NOMO-1 treated with dmso at 0.1 percent for 144 hours (cell line): ENCODE results near the gene SUPT3H.
"Not testable (repeated sequence)": the region's sequence is repeated elsewhere in the genome, so short reads cannot be mapped to it uniquely, and the experiment has no call there.

ENCODE experiments used
- DNase-seq: peaks from one replicate; lab custom pipeline; 2025; ENCODE audit not compliant: unreplicated experiment; lab: John Stamatoyannopoulos, UW

The SUPT3H gene

DNA sequence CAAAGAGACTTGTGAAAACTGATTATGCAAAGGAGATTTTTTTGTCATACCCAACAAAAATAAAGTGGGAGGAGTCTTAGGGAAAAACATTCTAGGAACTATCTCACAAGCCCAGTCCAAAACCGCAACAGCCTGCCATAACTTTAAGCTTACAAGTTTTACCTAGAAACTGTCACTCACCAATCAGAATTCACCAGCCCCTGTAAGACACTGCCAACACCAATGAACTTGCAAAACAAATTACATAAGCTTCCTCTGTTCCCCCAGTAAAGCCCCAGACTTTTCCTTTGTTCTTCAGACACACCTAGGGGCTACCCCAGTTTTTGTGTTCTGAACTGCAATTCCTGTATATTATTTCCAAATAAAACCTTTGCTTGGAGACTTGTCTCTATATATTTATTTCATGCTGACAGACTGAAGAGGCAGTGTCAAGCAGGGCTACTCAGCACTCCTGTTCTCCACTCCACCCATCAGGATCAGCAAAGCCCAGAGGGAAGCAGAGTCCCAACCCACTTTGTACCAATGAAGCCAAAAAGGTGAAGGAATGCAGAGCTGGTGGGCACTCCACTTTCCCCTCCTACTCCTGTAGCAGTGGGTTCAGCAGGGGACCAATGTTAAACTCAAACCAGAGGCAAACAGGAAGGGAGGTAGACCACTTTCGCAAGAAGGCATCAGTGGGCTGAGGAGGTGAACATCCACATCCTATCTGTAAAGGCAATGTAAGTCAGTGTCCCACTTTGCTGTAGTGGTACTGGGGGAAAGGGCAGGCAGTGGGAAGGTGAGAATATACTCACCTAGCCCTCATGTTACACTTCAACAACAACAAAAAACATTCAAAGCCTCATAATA, 192.1 kb downstream of the SUPT3H start:
- no peak for DNase-seq

DNA sequence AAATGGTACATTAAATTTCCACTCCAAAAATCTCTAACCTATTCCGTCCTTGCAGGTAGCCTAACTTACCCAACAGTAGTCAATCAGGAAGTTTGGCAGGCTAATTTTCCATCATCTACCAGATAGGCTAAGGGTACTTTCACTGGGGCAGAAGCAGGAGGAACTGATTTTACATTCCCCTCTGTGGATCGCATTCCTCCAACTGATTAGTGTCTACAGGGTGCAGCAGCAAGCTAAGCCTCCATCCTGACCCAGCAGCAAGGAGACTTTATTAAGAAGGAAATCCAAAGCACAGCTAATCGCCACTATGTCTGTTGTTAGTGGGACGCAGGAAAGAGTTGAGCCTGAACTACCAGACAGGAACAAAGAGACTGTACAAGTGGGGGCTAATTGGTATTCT, 192.8 kb downstream of the SUPT3H start:
- DNase-seq, result no peak

DNA sequence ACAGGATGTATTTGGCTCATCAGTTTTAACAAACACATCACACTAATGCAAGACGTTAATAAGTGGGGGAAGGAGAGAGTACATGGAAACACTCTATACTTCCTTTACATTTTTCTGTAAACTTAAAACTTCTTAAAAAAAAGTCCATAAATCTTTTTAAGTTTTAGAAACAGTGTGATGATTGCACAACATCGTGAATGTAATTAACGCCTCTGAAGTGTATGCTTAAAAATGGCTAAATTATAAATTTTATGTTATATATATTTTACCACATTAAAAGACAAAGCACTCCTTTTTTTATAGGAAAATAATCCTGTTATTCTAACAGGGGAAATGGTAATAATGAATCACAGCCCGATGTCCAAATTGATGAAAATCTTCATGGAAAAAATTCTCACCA, 193.7 kb downstream of the SUPT3H start:
- DNase-seq, result no peak

DNA sequence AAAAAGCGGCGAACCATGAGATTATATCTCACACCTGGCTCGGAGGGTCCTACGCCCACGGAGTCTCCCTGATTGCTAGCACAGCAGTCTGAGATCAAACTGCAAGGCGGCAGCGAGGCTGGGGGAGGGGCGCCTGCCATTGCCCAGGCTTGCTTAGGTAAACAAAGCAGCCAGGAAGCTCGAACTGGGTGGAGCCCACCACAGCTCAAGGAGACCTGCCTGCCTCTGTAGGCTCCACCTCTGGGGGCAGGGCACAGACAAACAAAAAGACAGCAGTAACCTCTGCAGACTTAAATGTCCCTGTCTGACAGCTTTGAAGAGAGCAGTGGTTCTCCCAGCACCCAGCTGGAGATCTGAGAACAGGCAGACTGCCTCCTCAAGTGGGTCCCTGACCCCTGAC, 201.4 kb downstream of the SUPT3H start:
- DNase-seq, result not testable (repeated sequence)

DNA sequence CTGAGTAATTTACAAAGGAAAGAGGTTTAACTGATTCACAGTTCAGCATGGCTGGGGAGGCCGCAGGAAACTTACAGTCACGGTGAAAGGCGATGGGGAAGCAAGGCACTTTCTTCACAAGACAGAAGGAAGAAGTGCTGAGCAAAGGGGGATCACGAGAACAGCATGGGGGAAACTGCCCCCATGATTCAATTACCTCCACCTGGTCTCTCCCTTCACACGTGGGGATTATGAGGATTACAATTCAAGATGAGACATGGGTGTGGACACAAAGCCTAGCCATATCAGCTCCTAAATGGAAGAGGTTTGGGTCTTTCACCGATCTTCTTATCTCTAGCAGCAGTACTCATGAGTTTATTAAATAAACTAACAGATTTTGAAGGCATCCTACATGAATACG, 202.5 kb downstream of the SUPT3H start:
- DNase-seq, result no peak

DNA sequence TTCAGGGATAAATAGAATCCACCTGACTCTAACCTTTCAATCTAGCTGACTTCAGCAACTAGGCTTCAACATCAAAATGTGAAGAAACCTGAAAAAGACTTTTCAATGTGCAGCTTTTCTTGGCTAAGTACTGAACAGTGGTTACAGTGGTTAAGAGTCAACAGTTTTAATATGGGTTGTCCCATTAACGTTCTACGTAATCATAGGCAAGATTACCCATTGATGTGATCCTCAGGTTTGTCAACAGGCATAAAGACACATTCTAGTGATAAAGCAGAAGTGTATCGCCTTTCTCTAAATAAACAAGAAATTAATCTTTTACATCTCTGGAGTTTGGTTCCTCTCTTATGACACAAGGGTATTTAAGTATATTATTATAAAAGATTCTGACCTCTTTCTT, 203.7 kb downstream of the SUPT3H start:
- no peak for DNase-seq

DNA sequence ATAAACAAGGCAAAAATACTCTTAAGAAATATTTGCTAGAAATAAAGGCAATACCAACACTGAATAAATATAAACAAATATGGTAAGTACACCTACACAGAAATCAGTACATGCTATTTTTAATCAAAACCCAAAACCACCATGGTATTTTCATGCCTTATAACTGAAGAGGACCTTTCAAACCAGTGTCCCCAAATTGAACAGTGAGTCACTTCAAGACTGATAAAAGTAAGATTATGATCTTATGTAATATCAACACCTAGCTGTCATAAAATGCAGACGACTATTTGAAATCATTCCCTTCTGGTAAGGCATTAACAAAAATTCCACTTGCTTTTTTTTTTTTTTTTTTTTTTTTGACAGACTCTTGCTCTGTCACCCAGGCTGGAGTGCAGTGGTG, 206.4 kb downstream of the SUPT3H start:
- DNase-seq, result no peak

DNA sequence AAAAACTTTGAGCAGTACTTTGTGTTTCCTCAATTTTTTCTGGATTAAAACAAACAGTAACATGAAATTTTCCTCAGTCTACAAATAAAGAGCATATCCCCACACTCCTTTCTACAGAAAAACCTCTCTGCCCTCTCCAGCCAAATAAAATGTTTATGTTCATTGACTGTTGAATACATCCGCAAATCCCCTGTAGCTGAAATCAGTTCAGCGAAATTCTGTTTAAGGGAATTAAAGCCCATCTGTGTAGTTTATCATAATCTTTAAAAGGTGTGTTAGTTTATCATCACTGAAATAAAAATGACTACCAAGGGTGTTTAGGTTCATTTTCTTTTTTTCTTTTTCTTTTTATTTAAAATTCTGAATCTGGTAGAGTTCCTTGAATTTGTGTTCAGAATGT, 207.4 kb downstream of the SUPT3H start:
- no peak for DNase-seq

DNA sequence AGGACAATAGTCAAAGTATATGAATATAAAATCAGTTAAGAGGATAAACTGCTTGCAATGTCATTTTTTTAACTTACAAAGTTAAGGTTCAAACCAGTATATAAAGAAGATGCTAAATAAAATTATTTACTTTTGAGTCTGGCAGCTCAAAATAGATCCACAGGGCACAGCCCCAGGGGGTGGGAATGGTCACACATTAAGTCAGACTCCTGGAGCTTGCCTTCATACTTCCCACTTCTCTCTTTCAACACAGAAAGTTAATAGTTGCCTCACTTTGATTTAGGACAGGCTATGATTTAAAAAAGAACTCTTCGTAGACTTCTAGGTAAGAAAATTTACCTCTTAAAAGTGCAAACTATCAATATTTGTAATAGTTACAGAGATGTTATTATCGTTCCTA, 207.9 kb downstream of the SUPT3H start:
- no peak for DNase-seq

DNA sequence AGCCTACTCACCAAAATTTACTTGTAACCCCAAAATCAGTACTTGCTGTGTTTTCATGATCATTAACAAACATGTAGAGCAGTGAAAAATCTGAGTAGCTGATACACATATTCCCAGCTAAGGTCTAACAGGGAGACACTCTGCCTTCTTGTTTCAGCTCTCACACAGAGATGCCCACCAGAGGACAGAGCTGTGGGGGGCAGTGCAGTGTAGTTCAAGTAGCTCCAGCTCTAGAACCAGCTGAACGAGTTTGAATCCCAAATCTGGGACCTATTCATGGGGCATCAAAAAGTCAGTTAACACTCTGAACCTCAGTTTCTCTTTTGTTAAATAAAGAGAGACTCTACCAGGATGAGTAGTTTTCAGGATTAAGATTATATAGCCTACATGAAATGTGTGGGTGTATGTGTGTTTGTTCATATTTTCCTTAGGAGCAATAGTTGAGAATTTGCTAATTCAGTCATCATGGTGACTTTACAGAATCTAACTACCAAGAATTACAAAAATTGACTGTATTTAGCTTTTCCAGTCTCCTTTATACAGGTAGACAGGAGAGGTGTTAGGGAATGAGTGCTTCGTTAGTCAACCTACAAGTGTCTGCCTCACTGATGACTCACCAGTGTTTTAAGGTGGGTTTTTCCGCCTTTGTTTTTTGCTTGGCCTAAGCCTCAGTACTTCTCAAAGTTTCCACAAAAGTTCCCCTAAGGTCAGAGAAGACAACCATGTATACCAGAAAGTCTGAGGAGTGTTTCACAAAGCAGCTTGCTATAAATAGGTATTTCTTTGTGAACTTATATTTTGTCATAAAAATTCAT, 213.6 kb downstream of the SUPT3H start:
- DNase-seq, result no peak

DNA sequence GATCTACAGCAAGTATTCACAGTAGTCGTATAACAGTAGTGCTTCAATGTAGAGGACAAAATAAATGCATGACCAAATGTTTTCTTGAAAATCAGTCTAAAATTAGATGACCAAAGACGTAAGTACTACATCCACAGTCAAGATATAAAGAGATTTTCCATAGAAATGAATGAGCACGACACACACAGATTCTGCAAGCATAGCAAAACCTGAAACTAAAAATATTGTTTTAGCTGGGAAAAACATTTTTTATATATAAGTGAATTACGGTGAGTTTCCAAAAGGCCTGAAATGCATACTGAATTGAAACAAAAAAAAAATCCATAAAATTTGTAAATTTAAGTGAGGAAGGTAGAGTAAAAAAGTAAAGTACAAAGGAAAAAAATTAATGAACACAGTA, 217.4 kb downstream of the SUPT3H start:
- no peak for DNase-seq

DNA sequence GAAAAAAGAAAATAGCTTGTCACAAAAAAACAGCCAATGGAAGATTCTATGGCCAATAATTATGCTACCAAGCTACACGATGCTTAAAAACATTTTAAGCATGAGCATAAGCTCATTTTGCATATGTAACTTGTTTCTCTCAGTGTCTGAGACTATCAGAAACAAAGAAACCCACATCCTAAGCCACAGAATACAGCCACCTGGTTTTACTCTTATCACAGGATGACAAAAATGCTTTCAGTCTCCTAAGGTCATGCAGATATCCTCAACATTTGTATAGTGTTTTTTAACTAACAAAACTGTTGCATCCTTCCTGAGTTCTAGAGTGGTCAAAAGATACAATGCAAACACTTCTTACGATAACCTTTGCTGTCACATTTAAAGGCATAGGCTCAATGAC, 221.7 kb downstream of the SUPT3H start:
- DNase-seq, result no peak

DNA sequence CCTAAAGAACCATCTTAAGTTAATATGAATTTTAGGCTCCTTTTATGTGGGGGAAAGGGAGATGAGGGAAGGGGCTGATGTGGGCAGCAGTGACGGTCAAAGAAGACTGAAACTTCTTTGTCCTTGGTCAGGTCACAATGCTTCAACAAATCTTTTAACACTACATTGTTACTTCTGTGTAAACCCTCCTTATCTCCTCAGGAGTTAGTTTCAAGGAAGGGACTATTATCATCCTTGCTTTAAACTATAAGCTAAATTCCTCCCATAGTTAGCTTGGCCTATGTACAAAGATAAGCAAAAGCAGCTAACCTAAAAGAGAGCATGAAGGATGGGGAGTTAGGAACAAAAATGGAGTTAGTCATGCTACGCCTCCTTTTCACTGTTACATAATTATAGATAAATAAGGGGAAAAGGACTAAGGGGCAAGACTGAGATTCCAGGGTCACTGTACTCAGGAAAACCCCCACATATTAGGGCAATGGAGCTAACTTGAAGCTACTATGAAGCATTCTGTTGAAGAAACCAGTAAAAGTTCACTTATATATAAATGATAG, 222.3 kb downstream of the SUPT3H start:
- DNase-seq, result no peak

DNA sequence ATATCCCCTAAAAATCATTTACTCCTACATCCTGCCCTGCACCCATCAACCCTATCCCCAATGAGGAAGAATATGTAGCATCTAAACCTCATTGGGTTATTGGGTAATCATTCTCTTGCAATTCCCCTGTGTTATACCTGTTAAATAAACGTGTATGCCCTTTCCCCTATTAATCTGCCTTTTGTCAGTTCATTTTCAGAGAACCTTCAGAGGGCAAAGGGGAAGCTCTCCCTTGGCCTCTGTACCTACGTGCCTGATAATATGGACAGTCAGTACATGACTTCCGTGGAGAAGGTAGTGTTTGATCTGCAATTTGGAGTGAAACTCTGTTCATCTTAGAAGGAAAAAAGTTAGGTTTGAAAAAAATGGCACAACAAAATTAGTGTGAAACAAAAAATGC, 223.1 kb downstream of the SUPT3H start:
- DNase-seq, result no peak

DNA sequence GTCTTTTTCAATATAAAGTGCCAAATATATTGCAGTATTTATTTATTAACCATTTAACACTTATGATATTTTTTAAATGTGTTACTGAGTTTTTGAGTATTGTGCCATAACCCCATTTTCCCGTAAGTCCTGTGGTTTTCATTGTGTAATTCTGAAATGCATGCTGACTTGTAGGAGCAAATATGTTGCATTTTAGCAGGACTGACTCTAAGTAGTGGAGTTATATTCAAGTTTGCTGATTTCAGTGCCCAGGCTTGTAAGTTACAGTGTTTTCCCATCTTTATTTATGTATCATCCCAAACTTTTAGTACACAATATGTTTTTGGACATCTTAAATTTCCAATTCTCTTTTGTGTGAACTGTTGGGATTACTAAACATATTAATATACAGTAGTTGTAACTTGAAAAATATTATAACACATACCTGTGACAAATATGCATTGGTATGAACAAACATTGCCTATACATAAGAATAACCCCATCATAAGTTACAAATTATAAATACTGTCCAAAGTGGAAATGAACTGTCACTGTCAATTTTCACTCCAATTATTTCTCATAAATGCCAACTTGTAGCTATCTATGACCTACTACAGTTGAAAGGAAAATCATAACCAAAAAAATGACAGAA, 228.9 kb downstream of the SUPT3H start:
- DNase-seq, result no peak

DNA sequence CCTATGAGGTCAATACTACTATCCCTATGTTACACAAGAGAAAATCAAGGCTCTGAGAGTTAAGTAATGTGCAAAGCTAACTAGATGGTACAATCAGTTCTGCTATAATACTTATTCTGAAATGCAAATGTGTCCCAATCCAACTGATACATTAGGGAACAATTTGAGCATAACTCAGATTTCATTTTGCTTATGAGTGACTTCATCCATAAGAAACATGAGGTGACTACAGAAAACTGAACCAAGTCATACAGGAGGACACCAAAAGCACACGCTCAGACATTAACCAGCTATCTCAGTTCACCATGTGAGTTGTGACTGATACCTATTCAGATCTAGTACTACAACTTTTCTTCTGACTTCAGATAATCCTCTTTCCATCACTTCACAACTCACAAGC, 229.5 kb downstream of the SUPT3H start:
- no peak for DNase-seq

DNA sequence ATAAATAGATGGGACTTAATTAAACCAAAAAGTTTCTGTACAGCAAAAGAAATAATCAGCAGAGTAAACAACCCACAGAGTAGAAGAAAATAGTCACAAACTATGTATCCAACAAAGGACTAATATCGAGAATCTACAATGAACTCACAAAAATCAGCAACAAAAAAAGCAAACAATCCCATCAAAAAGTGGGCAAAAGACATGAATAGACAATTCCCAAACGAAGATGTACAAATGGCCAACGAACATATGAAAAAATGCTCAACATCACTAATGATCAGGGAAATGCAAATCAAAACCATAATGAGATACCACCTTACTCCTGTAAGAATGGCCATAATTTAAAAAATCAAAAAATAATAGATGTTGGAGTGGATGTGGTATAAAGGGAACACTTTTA, 232.1 kb downstream of the SUPT3H start:
- DNase-seq, result not testable (repeated sequence)

DNA sequence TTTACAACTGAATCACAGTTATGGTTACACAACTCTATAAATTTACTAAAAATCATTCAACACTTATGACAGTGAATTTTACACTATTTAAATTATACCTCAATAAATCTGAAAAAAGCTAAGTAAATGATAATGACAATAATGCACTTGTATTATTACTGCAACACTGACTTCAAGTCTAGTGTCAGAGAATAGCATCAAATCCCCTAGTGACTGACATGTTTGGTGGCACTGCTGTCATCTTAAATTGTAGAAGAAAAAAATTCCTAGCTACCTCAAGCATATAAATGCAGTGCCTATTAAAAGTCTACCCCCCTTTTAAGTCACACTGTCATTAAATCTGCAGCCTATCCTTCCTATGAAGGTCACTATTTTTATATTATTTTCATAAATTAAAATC, 239.0 kb downstream of the SUPT3H start:
- no peak for DNase-seq

DNA sequence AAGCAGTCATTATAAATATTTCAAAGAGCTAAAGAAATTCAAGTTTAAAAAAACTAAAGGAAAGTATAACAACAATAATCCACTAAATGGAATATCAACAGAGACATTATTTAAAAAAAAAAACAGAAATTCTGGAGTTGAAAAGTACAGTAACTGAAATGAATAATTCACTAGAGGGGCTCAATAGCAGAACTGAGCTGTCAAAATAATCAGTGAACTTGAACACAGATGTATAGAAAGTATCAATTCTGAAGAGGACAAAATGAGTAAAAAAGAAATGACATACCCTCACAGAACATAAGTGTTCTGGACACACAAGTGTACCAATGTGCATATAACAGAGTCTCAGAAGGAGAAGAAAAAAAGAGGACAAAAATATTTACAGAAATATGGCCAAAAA, 241.2 kb downstream of the SUPT3H start:
- no peak for DNase-seq

DNA sequence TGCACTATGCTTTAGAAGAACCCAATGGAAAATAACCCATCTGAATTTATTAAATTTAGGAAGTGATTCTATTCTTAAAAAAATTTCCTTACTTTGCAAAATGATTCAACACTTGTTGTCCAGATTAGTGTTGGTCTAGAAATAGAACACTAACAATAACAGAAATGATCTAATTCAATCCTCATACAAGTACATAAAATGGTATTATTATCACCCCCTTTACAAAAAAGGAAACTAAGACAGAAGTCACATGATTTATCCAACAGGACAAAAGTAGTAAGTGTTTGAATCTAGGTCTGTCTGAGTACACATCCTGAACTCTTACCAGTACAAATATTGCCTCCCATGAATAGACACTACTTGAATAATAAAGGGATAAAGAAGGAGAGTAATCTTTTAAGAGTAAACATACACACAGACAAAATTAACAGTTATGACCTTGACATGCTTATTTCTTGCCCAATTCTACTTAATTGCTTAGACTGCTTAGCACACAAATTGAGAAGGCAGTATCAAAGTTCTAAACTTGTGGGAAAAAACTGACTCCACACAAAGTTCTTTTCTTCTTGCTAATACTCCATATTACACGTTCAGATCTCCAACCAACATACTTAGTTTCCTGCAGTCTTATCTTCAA, 245.0 kb downstream of the SUPT3H start:
- DNase-seq, result no peak

DNA sequence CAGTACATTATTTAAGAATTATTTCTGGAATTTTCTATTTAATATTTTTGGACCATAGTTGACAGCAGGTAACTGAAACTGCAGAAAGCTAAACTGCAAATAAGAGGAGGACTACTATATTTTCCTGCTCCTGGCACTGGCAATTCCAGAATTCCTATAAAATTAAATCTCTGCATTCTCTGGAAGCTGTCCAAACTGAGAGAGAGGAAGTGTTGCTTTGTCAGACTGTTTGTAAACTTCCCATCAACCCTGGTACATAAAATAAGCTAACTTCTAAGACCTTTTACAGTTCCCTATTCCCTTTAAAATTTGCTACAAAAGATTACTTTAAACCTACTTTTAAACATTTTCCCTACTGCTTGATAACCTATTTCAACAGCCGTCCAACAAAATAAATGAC, 245.7 kb downstream of the SUPT3H start:
- no peak for DNase-seq
